Osteoblast (primary cell): Measurements from ENCODE around the gene SMARCE1. TPM values are rescaled to one million over a fixed set of nuclear protein-coding genes. Genes with fewer than 3 reads are reported as not detected.

Experiments used
- DNase-seq: peaks from one replicate; pipeline ENCODE4 v3.0.0; 2011; ENCODE audit warnings: low spot score, mixed read lengths; ENCODE audit not compliant: insufficient read length; ENCODE audit errors: missing footprints
- H2AFZ ChIP-seq: 2 replicates; pipeline ENCODE4 v1.6.0; 2011; ENCODE audit warnings: mild to moderate bottlenecking, low read length
- H3K27ac ChIP-seq: 2 replicates; pipeline ENCODE4 v1.5.1; 2011; ENCODE audit warnings: mild to moderate bottlenecking, low read depth, low read length, moderate library complexity
- H3K27me3 ChIP-seq: 2 replicates; pipeline ENCODE4 v1.6.0; 2012; ENCODE audit warnings: mild to moderate bottlenecking, control low read depth, inconsistent platforms, low read length, moderate library complexity; ENCODE audit not compliant: insufficient read depth
- H3K36me3 ChIP-seq: 2 replicates; pipeline ENCODE4 v1.5.1; 2011; ENCODE audit warnings: mild to moderate bottlenecking, low read length, control low read depth, moderate library complexity; ENCODE audit not compliant: insufficient read depth
- H3K4me1 ChIP-seq: 2 replicates; pipeline ENCODE4 v1.5.1; 2011; ENCODE audit warnings: mild to moderate bottlenecking, low read length, control low read depth, moderate library complexity; ENCODE audit not compliant: insufficient read depth
- H3K4me2 ChIP-seq: 2 replicates; pipeline ENCODE4 v1.6.0; 2011; ENCODE audit warnings: mild to moderate bottlenecking, low read length; ENCODE audit not compliant: insufficient read depth
- H3K4me3 ChIP-seq: fragments of 200-600 bp; sonication (generic); 3 replicates; pipeline ENCODE4 v1.5.1; 2012; ENCODE audit warnings: mild to moderate bottlenecking, low read length, inconsistent platforms; ENCODE audit not compliant: insufficient read depth
- H3K79me2 ChIP-seq: 2 replicates; pipeline ENCODE4 v1.6.0; 2012; ENCODE audit warnings: mild to moderate bottlenecking, low read length, control low read depth, inconsistent platforms; ENCODE audit not compliant: insufficient read depth
- H3K9me3 ChIP-seq: 2 replicates; pipeline ENCODE4 v1.5.1; 2011; ENCODE audit warnings: low read depth, low read length, control low read depth
- H4K20me1 ChIP-seq: 2 replicates; pipeline ENCODE4 v1.6.0; 2012; ENCODE audit warnings: mild to moderate bottlenecking, low read length, control low read depth; ENCODE audit not compliant: insufficient read depth
- total RNA-seq: library from RNA; depleted of rRNA; stranded (reverse); fragments of >200 nt; gene quantifications from 2 replicates; pipeline ENCODE4 v1.2.3, GENCODE V29; 2012
- TF ChIP-seq, protein P1 (sequence below): IDR thresholded peaks from 2 replicates; pipeline ENCODE4 v1.5.1; 2011; ENCODE audit warnings: mild to moderate bottlenecking, low read depth, low read length, moderate library complexity; ENCODE audit errors: extremely low read depth

Gene SMARCE1
- total RNA-seq, 1 donor = 101 TPM

DNA sequence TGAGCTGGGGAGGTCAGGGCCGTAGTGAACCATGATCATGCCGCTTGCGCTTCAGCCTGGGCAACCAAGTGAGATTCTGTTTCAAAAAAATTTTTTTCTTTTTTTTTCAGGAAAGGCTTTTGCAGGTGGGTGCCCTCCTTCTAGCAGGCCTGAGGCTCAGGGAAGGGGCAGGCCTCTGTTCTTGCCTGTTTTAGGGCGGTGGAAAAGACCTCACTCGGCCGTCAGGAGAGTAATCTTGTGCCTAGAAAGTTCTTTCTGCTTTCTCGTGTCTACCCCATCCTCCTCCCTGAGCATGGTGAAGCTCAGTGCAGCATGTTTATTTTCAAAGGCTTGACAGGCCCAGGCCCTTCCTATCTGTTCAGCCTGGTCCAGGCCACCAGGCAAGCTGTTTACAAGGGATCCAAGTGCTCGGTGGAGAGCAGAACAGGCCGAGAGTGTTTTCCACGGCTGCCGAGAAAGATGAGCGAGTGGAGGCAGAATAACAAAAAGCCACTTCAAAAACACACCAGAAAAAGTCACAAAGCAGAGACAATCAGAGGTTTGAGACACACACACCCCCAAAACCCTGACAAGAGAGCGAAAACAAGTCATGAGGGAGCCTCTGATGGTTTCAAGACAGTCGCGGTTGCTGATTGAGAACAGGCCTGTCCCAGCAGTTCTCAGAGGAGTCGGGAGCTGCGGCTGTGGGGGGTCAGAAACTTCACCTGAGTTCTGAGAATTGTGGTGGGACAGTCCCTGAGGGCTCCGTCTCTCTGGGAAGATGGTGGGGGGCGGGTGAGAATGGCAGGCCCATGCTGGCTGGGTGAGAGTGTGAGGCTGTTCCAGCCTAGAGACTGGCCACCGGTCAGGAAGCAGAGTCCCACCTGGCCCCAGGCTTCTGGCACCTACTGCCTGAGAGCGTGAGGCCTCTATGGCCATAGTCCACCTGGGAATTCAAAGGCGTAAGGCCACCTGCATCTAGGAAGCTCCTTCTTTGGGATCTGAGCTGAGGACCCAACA lies 44.9 kb downstream of the SMARCE1 start:
- no peaks in the 10 kb centered on the region for H3K9me3 ChIP-seq
- no peaks in the 10 kb centered on the region for H3K79me2 ChIP-seq
- TF ChIP-seq, protein P1, sequence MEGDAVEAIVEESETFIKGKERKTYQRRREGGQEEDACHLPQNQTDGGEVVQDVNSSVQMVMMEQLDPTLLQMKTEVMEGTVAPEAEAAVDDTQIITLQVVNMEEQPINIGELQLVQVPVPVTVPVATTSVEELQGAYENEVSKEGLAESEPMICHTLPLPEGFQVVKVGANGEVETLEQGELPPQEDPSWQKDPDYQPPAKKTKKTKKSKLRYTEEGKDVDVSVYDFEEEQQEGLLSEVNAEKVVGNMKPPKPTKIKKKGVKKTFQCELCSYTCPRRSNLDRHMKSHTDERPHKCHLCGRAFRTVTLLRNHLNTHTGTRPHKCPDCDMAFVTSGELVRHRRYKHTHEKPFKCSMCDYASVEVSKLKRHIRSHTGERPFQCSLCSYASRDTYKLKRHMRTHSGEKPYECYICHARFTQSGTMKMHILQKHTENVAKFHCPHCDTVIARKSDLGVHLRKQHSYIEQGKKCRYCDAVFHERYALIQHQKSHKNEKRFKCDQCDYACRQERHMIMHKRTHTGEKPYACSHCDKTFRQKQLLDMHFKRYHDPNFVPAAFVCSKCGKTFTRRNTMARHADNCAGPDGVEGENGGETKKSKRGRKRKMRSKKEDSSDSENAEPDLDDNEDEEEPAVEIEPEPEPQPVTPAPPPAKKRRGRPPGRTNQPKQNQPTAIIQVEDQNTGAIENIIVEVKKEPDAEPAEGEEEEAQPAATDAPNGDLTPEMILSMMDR = no peak
- no peaks in the 10 kb centered on the region for H4K20me1 ChIP-seq
- H2AFZ ChIP-seq = no peak overlapping the region
- DNase-seq = no peak
- no peaks in the 10 kb centered on the region for H3K36me3 ChIP-seq
- H3K4me2 ChIP-seq = no peak overlapping the region
- H3K4me3 ChIP-seq = no peak overlapping the region
- peaks cover 12% of the 10 kb centered on the region for H3K4me1 ChIP-seq
- peaks cover 4% of the 10 kb centered on the region for H3K27me3 ChIP-seq
- H3K27ac ChIP-seq = no peak overlapping the region

DNA sequence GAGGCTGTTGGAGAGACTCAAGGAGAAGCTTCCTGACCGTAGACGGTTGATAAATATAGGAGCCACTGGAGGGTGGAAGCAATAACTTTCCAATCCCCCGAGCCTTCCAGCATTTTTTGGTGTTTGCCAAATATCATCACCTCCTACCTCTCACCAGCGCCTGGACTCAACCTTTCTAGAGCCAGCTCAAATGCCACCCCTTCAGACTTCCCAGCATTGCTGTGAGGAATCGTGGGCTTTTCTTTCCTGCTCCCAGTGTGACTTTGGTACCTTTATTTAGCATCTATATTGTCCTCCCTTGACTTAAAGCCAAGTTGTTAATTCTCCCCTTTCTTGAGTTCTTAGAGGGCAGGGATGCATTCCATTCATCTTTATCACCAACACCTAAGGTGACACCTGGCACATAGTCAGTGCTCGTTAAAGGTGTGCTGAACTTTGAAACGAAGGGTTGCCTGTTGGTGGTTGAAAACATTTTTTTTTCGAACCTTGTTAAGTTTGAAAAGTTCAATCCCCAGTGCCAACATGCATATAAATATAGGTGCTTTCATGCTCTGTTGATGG lies 47.1 kb downstream of the SMARCE1 start:
- Histone ChIP-seq H3K27ac (no peak overlapping the region), H3K79me2 (no peaks in the 10 kb centered on the region), H3K4me3 (no peak overlapping the region), H4K20me1 (no peaks in the 10 kb centered on the region), H3K27me3 (peaks cover 4% of the 10 kb centered on the region), H3K4me2 (no peak overlapping the region), H3K4me1 (peaks cover 12% of the 10 kb centered on the region), H3K9me3 (no peaks in the 10 kb centered on the region), H2AFZ (no peak overlapping the region), H3K36me3 (no peaks in the 10 kb centered on the region)
- TF ChIP-seq, protein P1 = no peak
- DNase-seq = no peak

DNA sequence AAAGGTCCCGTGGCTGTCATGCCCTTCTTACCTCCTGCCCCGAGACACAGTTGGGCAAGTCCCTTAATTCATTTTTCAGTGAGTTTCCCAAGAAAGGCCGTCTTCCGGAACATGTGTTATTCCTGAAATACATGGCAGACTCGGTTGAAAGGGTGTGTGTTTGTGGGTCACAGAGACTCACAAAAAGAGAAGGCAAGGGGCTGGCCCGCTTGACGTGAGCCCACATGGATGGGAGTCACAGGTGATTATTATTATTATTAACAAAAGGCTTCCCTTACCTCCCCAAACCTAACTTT lies 48.2 kb downstream of the SMARCE1 start:
- Histone ChIP-seq H3K4me2 (peak overlapping the region; percentile 45), H4K20me1 (no peaks in the 10 kb centered on the region), H3K79me2 (no peaks in the 10 kb centered on the region), H2AFZ (peak overlapping the region; percentile 75), H3K4me1 (peaks cover 12% of the 10 kb centered on the region), H3K9me3 (no peaks in the 10 kb centered on the region), H3K4me3 (peak overlapping the region; percentile 36), H3K27me3 (peaks cover 4% of the 10 kb centered on the region), H3K36me3 (no peaks in the 10 kb centered on the region), H3K27ac (no peak overlapping the region)
- DNase-seq = no peak
- TF ChIP-seq, protein P1 = no peak
